HCT116 (cell line): Measurements from ENCODE around the gene ANKRD13D.

Experiments
- JUND ChIP-seq: IDR thresholded peaks from 2 replicates; pipeline ENCODE4 v1.6.1; 2012
- POLR2AphosphoS5 ChIP-seq: IDR thresholded peaks from 2 replicates; pipeline ENCODE4 v1.6.1; 2011; ENCODE audit warnings: mild to moderate bottlenecking, low read depth, low read length, moderate library complexity
- TF ChIP-seq, protein P1 (sequence below): IDR thresholded peaks from 2 replicates; pipeline ENCODE4 v1.6.1; 2012; ENCODE audit warnings: low read depth
- TF ChIP-seq, protein P2 (sequence below): IDR thresholded peaks from 2 replicates; pipeline ENCODE4 v1.6.1; 2011; ENCODE audit warnings: mild to moderate bottlenecking, low read length, moderate library complexity; ENCODE audit not compliant: insufficient replicate concordance; ENCODE audit errors: extremely low read depth

DNA sequence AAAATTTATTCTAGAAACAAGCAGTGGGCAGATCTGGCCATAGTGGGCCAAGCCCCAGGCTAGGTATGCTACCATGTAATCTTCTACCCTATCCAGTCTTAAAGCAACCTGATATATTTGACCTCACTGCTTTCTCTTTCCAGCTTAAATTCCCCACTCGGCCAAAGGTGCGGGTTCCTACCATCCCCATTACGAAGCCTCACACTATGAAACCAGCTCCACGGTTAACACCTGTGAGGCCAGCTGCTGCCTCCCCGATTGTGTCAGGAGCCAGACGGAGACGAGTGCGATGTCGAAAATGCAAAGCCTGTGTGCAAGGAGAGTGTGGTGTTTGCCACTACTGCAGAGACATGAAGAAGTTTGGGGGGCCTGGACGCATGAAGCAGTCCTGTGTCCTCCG, 44.1 kb upstream of the ANKRD13D start:
- no peak for TF ChIP-seq JUND
- TF ChIP-seq, protein P1, sequence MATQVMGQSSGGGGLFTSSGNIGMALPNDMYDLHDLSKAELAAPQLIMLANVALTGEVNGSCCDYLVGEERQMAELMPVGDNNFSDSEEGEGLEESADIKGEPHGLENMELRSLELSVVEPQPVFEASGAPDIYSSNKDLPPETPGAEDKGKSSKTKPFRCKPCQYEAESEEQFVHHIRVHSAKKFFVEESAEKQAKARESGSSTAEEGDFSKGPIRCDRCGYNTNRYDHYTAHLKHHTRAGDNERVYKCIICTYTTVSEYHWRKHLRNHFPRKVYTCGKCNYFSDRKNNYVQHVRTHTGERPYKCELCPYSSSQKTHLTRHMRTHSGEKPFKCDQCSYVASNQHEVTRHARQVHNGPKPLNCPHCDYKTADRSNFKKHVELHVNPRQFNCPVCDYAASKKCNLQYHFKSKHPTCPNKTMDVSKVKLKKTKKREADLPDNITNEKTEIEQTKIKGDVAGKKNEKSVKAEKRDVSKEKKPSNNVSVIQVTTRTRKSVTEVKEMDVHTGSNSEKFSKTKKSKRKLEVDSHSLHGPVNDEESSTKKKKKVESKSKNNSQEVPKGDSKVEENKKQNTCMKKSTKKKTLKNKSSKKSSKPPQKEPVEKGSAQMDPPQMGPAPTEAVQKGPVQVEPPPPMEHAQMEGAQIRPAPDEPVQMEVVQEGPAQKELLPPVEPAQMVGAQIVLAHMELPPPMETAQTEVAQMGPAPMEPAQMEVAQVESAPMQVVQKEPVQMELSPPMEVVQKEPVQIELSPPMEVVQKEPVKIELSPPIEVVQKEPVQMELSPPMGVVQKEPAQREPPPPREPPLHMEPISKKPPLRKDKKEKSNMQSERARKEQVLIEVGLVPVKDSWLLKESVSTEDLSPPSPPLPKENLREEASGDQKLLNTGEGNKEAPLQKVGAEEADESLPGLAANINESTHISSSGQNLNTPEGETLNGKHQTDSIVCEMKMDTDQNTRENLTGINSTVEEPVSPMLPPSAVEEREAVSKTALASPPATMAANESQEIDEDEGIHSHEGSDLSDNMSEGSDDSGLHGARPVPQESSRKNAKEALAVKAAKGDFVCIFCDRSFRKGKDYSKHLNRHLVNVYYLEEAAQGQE, result no peak
- no peak for TF ChIP-seq POLR2AphosphoS5
- TF ChIP-seq, protein P2, sequence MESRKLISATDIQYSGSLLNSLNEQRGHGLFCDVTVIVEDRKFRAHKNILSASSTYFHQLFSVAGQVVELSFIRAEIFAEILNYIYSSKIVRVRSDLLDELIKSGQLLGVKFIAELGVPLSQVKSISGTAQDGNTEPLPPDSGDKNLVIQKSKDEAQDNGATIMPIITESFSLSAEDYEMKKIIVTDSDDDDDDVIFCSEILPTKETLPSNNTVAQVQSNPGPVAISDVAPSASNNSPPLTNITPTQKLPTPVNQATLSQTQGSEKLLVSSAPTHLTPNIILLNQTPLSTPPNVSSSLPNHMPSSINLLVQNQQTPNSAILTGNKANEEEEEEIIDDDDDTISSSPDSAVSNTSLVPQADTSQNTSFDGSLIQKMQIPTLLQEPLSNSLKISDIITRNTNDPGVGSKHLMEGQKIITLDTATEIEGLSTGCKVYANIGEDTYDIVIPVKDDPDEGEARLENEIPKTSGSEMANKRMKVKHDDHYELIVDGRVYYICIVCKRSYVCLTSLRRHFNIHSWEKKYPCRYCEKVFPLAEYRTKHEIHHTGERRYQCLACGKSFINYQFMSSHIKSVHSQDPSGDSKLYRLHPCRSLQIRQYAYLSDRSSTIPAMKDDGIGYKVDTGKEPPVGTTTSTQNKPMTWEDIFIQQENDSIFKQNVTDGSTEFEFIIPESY, result no peak
